Measurements from ENCODE around the gene TXNDC8. TPM values are rescaled to one million over a fixed set of nuclear protein-coding genes. Genes with fewer than 3 reads are reported as not detected.

The TXNDC8 gene
- total and polyA plus RNA-seq, 2 of the 13 experiments (the other 11 are each of a cell fraction or from before 2014, with no cell fraction given): not detected

DNA sequence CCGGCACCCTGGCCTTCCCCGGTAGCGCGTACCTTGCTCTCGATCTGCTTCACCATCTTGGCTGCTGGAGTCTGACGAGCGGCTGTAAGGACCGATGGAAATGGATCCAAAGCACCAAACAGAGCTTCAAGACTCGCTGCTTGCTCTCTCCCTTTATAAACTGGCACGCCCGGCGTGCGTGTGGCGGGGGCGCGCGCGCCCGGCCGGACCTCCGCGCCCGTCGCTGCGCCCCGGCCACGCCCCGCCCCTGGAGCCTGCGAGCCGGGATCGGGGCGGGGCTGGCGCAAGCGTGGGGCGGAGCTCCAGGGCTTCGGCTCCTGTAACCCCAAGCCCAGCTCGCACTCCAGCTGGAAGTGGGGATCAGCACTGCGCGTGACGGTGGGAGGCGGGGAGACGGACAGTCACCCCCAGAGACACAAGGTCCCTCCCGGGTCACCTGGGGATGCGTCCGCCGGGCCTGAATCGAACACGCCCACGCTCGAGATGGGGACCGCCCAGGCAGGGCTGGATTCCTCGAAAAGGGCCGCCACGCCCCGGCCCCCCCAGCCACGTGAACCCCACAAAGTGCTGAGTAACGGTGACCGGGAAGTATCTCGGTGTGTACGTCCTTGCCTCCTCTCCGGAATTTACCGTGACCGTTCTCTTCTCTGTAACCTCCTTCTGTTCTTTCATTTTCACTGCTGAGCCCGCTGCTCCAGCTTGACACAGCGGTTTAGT, 81.1 kb downstream of the TXNDC8 start, which contains the start of gene TXN (continued):
- TF ChIP-seq, protein P1, sequence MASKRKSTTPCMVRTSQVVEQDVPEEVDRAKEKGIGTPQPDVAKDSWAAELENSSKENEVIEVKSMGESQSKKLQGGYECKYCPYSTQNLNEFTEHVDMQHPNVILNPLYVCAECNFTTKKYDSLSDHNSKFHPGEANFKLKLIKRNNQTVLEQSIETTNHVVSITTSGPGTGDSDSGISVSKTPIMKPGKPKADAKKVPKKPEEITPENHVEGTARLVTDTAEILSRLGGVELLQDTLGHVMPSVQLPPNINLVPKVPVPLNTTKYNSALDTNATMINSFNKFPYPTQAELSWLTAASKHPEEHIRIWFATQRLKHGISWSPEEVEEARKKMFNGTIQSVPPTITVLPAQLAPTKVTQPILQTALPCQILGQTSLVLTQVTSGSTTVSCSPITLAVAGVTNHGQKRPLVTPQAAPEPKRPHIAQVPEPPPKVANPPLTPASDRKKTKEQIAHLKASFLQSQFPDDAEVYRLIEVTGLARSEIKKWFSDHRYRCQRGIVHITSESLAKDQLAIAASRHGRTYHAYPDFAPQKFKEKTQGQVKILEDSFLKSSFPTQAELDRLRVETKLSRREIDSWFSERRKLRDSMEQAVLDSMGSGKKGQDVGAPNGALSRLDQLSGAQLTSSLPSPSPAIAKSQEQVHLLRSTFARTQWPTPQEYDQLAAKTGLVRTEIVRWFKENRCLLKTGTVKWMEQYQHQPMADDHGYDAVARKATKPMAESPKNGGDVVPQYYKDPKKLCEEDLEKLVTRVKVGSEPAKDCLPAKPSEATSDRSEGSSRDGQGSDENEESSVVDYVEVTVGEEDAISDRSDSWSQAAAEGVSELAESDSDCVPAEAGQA (IDR thresholded peaks at IDR 0.05; ENCODE audit: low read depth): no peak
- TF ChIP-seq, protein P1 (CRISPR knock-in tag; IDR thresholded peaks at IDR 0.05; ENCODE audit: borderline replicate concordance): no peak
- TF ChIP-seq SETDB1 (CRISPR knock-in tag; IDR thresholded peaks at IDR 0.05; ENCODE audit: borderline replicate concordance) (no peak), ZSCAN30 (CRISPR knock-in tag; IDR thresholded peaks at IDR 0.05) (no peak), ZNF879 (CRISPR knock-in tag; IDR thresholded peaks at IDR 0.05) (no peak), PAF1 (CRISPR knock-in tag; IDR thresholded peaks at IDR 0.05) (no peak), HMGA1 (CRISPR knock-in tag; conservative IDR thresholded peaks at IDR 0.05) (no peak), HIVEP1 (CRISPR knock-in tag; IDR thresholded peaks at IDR 0.05) (no peak), HDAC1 (CRISPR knock-in tag; IDR thresholded peaks at IDR 0.05) (peak; percentile 72), TOPORS (CRISPR knock-in tag; IDR thresholded peaks at IDR 0.05) (no peak), GLI4 (CRISPR knock-in tag; IDR thresholded peaks at IDR 0.05; ENCODE audit: borderline replicate concordance) (no peak), ZNF547 (CRISPR knock-in tag; IDR thresholded peaks at IDR 0.05) (no peak), YEATS4 (CRISPR knock-in tag; IDR thresholded peaks at IDR 0.05; ENCODE audit: borderline replicate concordance) (peak; percentile 42; the same call in 1 of the 2 replicates), SSRP1 (CRISPR knock-in tag; IDR thresholded peaks at IDR 0.05) (no peak), SNAPC2 (CRISPR knock-in tag; IDR thresholded peaks at IDR 0.05) (no peak), TAF15 (IDR thresholded peaks at IDR 0.05; ENCODE audit: low read depth, low read length, poor library complexity, severe bottlenecking) (no peak), ZMYM3 (CRISPR knock-in tag; IDR thresholded peaks at IDR 0.05) (no peak)
- TF ChIP-seq, protein P2, sequence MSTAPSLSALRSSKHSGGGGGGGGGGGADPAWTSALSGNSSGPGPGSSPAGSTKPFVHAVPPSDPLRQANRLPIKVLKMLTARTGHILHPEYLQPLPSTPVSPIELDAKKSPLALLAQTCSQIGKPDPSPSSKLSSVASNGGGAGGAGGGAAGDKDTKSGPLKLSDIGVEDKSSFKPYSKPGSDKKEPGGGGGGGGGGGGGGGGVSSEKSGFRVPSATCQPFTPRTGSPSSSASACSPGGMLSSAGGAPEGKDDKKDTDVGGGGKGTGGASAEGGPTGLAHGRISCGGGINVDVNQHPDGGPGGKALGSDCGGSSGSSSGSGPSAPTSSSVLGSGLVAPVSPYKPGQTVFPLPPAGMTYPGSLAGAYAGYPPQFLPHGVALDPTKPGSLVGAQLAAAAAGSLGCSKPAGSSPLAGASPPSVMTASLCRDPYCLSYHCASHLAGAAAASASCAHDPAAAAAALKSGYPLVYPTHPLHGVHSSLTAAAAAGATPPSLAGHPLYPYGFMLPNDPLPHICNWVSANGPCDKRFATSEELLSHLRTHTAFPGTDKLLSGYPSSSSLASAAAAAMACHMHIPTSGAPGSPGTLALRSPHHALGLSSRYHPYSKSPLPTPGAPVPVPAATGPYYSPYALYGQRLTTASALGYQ (CRISPR knock-in tag; IDR thresholded peaks at IDR 0.05): 0 out of 2 replicates have a peak, but pooled peaks have one; percentile 42
- TF ChIP-seq, protein P3, sequence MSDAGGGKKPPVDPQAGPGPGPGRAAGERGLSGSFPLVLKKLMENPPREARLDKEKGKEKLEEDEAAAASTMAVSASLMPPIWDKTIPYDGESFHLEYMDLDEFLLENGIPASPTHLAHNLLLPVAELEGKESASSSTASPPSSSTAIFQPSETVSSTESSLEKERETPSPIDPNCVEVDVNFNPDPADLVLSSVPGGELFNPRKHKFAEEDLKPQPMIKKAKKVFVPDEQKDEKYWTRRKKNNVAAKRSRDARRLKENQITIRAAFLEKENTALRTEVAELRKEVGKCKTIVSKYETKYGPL (CRISPR knock-in tag; IDR thresholded peaks at IDR 0.05): no peak; the same call in 1 of the 2 replicates
- TF ChIP-seq, protein P4, sequence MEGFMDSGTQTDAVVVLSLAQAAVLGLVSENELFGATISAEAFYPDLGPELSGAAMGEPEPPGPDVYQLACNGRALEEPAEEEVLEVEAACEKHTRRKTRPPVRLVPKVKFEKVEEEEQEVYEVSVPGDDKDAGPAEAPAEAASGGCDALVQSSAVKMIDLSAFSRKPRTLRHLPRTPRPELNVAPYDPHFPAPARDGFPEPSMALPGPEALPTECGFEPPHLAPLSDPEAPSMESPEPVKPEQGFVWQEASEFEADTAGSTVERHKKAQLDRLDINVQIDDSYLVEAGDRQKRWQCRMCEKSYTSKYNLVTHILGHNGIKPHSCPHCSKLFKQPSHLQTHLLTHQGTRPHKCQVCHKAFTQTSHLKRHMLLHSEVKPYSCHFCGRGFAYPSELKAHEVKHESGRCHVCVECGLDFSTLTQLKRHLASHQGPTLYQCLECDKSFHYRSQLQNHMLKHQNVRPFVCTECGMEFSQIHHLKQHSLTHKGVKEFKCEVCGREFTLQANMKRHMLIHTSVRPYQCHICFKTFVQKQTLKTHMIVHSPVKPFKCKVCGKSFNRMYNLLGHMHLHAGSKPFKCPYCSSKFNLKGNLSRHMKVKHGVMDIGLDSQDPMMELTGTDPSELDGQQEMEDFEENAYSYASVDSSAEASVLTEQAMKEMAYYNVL (CRISPR knock-in tag; IDR thresholded peaks at IDR 0.05; ENCODE audit: borderline replicate concordance): no peak

Measured in HepG2 (cell line).